GM12874 (cell line): Measurements from ENCODE around the gene PLCL1.

ENCODE experiments used
- TF ChIP-seq, protein P1 (sequence below): IDR thresholded peaks from 2 replicates; pipeline ENCODE4 v1.5.1; 2011; ENCODE audit warnings: low read depth, mild to moderate bottlenecking, control low read depth, low read length, moderate library complexity; ENCODE audit not compliant: insufficient read depth

Gene PLCL1

DNA sequence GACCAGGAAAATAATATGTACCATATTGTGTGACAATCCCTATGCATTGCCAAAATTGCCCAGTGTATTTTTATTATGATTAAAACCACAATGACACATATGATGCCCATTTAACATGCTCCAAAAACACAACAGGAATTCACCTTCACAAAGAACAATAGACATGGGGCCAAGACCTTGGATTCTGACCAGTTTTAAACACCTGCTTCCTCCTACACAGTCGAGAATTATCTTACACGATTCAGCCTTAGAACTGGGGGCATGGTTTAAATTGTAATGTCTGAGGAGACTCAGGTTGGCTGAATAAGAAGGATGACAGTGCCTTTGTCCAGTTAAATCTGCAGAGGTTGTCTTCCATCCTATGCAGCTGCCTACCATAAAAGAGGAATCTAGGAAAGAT lies 212.7 kb downstream of the PLCL1 start:
- TF ChIP-seq, protein P1, sequence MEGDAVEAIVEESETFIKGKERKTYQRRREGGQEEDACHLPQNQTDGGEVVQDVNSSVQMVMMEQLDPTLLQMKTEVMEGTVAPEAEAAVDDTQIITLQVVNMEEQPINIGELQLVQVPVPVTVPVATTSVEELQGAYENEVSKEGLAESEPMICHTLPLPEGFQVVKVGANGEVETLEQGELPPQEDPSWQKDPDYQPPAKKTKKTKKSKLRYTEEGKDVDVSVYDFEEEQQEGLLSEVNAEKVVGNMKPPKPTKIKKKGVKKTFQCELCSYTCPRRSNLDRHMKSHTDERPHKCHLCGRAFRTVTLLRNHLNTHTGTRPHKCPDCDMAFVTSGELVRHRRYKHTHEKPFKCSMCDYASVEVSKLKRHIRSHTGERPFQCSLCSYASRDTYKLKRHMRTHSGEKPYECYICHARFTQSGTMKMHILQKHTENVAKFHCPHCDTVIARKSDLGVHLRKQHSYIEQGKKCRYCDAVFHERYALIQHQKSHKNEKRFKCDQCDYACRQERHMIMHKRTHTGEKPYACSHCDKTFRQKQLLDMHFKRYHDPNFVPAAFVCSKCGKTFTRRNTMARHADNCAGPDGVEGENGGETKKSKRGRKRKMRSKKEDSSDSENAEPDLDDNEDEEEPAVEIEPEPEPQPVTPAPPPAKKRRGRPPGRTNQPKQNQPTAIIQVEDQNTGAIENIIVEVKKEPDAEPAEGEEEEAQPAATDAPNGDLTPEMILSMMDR: no peak

DNA sequence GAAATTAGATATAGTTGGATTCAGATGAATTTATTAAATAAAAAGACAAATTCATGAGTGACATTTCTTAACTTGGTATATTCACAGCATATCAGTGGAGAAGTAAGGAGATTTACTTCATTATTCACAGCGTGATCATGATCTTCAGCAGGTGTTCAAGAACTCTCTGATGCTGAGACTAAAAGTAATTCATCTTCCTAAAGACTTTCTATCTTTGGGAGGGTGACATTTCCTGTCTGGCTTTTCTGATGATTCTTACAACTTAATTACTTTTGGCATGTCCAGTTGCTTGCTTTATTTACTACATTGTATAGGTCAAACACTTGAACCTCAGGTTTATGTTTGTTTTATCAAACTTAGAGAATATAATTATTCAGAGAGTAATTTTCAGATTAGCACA lies 224.6 kb downstream of the PLCL1 start:
- TF ChIP-seq, protein P1: no peak

DNA sequence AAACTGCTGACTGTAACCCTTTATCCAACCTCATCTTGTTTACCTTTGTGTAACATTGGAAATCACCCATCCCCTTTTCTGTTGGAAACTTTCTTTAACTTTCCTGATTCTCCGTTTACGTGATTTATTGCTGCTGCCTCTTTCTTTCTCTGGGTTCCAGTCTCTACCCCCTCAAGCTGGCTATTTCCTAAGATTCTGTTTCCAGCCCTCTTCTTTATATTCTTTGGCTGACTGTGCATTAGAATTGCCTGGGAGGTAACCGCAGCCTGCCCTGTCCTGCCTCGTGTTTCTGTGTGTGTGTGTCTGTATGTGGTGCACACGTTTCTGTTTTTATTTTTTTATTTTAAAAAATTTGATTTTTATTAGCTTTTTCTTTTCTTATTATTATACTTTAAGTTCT lies 229.2 kb downstream of the PLCL1 start:
- TF ChIP-seq, protein P1: no peak

DNA sequence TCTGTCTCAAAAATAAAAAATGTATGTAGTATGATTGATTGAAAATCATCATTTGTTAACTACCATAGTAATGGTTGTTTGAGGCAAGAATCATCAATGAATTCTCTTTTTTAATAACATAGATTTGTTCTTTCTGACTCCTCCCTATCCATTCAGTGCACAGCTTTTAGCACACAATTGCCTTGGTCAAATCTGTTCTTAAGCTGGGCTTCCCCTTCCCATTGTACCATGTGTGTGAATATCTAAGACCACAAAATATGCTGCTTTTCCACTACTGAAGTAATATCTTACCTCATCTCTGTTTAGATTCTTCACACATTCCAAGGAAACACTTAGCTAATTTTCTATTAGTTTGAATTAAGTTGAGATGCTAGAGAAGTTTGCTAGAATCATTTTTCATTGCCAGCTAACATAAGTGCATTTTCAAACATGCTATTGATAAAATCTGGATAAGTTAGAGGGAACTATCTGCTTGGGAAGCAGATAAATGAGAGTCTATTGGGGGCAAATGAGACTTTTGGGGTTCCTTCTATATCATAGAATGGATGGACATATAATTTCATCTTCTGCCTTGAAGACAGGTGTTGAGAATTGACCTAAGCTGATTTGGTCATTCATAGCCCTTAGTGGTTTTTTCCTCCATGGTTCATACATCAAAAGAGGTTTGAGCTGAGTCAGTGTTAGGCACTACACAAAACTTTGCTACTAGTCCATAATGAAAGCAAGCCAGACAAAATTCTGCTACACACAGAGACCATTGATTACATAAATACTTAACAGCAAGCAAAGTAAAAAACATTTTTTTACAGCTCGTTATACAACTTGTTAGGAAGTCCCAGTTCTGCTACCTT lies 231.9 kb downstream of the PLCL1 start:
- TF ChIP-seq, protein P1: no peak

DNA sequence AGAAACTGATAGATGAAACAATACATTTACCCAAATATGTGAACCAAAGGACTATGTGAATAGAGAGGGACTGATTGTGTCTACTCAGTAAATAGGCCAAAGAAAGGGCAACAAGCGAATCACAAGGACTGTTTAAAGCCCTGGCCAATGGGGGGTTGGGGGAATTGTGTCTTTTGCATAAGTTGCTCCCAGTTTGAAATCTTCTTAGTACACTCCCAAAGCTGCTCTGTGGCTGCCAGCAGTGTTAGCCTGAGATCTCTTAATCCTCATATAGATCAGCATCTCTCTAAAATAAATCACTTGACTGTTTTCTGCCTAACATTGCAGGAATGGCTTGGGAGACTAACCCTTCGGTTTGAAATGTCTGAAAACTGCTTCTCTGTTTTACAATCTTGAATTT lies 236.4 kb downstream of the PLCL1 start:
- TF ChIP-seq, protein P1: no peak

DNA sequence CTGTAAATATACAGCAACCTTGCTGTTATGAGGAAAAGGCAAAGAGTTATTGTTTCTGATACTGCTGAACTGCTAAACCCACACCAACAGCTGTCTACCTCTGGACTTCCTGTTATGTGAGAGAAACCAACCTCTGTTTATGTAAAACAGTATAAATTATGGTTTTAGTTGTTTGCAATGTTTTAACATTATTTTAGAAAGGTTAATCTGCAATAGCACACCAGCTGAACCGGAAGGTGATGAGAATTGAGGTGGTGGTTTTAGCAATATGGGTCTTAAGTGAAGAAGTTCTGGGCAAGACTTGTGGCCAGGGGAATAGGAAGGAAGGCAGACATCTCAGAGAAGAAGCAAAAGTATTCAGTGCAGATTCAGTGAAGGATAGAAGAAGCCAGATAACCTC lies 237.8 kb downstream of the PLCL1 start:
- TF ChIP-seq, protein P1: no peak

DNA sequence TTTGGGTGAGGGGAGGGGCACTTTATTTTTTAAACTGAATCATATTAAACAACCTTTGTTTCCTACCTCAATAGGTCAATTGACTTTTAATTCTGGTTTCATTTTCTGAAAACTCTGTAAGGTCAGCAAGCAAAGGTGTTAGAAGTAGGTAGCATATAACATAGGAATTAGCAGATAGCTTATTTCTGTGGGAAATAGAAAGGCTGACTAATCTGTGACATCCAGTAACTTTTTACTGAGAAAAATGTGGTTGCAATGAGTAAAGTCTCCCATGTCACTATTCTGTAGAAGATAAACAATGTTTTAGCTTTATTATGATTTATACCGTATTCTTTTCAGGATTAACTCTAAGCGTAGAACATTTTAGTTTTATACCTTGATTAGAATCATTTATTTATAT lies 240.4 kb downstream of the PLCL1 start:
- TF ChIP-seq, protein P1: no peak
